HPDE6-E6E7 (cell line): ENCODE data around the gene FERMT2.

Source experiments
- DNase-seq: peaks from one replicate; pipeline ENCODE4 v3.0.0; 2011; ENCODE audit warnings: missing footprints; ENCODE audit errors: extremely low spot score

FERMT2 gene, protein sequence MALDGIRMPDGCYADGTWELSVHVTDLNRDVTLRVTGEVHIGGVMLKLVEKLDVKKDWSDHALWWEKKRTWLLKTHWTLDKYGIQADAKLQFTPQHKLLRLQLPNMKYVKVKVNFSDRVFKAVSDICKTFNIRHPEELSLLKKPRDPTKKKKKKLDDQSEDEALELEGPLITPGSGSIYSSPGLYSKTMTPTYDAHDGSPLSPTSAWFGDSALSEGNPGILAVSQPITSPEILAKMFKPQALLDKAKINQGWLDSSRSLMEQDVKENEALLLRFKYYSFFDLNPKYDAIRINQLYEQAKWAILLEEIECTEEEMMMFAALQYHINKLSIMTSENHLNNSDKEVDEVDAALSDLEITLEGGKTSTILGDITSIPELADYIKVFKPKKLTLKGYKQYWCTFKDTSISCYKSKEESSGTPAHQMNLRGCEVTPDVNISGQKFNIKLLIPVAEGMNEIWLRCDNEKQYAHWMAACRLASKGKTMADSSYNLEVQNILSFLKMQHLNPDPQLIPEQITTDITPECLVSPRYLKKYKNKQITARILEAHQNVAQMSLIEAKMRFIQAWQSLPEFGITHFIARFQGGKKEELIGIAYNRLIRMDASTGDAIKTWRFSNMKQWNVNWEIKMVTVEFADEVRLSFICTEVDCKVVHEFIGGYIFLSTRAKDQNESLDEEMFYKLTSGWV

DNA sequence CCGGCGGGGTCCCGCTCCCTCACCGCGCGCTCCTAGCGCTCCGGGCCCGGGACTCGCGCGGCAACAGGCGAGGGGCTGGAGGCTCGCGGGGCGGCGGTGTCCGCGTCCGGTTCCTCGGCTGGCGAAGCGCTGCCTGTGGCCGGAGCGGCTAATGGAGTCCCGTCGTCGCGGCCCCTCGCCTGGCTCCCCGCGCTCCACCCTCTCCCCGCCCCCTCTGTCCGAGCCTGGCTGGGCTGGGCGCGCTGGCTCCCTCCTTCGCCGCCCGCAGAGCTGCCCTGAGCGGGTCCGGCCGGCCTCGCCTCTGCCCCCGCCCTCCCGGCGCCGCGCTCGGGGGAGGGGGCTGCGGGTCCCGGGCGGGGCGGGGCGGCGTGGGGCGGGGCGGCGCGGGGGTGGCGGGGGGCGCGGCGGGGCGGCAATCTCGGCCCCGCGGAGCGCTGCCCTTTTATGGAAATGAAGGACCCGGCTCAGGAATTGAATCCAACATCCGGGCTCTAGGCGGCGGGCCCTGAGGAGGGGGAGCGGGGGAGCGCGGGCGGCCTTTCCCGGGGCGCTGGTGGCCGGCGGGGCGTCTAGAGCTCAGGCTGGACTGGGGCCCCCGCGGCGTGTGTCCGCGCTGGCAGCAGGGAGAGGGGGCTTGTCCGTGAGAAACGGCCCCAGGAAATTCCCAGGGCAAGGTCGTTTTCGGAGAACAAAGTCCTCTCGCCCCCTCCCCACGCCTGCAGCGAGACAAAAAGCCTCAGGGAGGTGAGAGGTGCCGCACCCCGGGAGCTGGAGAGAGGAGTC is at the start of gene FERMT2:
TSS of gene FERMT2 (minus strand) at position 153 of the 783 bp plus-strand sequence. CDS start 482 bp downstream, outside the sequence.
- peak; percentile 54 for DNase-seq

DNA sequence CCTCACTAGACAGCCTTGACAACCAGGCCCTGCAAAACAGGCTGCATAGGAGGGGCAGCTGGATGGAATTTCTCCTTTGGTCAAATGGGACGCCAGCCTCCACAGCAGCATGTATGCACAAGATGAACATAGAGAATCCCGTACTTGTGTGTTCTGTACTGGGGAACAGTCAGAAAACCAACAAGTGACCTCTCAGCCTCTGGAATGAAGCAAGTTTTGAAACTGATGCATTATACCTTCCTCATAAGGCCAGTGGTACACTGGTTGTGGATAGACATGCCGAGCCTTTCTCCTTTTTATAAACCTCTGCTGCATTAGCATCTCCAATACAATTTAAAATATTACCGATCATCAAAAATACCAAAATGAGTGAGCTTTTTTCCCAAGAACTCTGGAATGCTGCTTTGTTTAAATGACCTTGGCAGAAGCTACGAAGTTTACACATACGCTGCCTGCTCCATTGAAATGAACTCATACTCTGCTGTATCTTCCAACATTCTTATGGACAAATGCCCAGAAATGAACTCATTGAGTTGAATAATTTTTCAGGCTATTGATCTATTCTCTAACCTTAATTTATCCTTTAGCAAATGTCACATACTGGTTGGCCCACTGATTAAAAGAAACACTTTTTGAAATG is 47.6 kb upstream of the FERMT2 start:
- DNase-seq = no peak

DNA sequence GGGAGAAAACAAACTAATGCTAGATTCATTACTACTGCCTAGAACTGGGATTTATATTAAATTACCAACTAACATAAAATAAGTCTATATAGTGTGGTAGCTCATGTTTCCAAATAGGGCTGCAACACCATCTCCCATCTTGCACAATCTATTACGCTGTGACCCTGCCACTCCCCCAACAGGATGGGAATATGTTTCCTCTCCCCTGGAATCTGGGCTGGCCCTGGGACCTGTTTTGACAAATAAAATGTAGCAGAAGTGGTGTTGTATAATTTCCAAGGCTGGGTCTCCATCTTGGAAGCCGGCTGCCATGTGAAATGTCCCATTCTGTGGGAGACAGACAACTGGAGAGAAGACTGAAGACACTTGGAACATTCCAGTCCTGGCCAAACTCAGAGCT is 45.6 kb upstream of the FERMT2 start:
- DNase-seq = no peak

DNA sequence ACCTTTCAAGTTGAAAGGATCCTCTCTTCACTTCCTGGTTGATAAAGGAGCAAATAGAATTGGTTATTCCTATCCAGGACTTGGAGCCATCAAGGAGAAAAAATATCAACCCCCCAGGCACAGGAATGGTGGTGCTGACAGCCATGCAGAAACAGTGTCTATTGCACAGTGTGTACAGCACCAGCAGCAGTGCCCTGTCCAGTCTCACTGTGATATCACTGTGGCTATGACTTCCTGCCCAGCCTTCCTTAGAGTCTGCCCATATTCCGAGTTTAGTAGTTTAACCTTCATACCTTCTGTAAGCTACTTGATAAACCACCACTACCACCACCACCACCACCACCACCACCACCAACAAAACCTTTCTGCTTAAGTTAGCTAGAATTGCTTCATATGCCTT is 45.1 kb upstream of the FERMT2 start:
- no peak for DNase-seq

DNA sequence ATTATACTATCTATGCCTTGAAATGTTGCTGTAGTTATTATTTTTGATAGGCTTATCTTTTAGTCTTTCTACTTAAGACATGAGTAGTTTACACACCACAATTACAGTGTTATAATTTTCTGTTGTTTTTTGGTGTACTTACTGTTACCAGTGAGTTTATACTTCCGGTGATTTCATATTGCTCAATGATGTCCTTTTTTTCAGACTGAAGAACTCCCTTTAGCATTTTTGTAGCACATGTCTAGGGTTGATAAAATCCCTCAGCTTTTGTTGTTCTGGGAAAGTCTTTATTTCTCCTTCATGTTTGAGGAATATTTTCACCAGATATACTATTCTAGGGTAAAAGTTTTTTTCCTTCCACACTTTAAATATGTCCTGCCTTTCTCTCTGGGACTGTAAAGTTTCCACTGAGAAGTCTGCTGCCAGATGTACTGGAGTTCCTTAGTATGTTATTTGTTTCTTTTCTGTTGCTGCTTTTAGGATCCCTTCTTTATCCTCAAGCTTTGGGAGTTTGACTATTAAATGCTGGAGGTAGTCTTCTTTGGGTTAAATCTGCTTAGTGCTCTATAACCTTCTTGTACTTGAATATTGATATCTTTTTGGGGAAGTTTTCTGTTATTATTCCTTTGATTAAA is 41.5 kb upstream of the FERMT2 start:
- DNase-seq = no peak

DNA sequence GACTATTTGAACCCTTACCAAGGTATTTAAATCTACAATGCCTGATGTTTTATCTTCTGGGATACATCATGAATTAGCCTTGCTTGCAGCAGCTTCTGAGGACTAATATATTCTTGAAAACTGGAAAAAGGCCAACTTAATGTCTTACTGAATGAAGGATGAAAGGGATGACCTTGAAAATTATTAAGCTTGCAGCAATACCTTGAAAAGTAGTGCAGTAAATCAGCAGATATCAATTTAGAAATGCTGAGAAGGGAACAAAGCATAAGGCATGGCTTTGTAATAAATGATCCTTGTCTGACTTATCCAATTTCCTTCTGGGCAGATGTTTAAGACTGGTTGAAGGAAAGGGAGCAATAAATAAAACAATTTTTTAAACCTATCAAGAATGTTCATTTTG is 37.3 kb upstream of the FERMT2 start:
- DNase-seq = no peak

DNA sequence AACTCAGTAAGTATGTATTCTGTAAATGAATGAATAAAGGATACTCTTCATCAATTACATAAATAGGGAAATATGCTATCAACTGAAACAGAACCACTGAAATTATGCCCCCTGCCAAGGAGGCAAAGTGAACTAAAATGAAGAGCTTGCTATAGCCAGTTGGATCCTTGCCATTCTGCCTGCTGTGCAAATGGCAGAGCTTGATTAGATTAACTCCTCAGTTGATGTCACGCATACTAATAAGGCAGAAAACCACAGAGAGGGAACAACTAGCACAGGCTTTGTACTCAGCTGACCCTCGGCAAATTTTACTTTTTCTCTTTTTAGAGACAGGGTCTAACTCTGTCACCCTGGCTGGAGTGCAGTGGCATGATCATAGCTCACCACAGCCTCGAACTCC is 36.7 kb upstream of the FERMT2 start:
- no peak for DNase-seq

DNA sequence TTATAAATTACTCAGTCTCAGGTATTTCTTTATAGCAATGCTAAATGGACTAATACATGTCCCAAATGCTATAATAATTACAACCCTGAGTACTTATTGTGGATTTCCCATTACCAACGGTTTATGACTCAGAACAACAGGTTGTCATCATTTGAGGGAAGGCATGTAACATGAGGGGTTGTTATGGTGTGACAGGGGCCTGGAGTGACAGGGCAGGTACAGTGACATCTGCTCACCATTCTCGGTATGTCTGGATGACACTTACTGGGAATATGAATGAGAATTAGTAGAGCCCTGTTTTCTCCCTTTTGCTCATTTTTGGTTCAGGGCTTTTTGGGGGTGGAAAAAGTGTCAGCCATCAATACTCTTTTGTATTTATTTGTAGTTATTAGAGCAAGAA is 36.2 kb upstream of the FERMT2 start:
- DNase-seq = no peak

DNA sequence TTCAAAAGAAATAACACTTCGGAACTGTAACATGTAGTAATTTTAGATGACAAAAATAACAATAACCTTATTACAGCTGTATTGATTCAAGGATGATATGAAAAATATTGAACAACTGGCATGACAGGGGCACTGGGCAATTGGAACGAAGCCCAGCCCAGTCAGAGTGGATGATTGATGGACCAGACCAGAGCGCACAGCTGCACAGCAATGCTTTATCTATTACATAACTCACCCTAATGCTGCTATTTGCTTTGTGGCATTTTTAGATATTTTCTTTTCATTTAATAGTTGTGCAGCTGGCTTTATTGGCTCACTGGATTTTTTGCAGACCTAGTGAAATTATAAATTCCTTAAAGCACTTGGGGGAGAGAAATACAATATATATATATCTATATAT is 26.9 kb upstream of the FERMT2 start:
- no peak for DNase-seq

DNA sequence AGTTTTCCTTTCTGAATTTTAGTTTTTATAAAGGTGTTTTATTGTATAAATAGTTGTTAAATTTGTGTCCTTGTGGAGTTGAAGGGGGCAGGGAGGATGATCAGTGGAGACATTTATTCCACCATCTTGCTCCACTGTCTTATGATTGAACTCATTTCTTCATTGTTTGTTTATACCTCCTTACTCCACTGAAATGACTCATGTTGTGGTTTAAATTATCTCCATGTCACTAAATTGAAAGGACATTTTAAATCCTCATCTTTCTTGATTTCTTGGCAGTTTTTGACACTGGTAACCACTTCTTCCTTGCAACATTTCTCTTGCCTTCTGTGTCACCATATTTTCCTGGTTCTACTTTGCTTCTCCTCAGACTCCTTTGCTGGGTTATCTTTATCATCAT is 23.6 kb upstream of the FERMT2 start:
- DNase-seq = no peak

DNA sequence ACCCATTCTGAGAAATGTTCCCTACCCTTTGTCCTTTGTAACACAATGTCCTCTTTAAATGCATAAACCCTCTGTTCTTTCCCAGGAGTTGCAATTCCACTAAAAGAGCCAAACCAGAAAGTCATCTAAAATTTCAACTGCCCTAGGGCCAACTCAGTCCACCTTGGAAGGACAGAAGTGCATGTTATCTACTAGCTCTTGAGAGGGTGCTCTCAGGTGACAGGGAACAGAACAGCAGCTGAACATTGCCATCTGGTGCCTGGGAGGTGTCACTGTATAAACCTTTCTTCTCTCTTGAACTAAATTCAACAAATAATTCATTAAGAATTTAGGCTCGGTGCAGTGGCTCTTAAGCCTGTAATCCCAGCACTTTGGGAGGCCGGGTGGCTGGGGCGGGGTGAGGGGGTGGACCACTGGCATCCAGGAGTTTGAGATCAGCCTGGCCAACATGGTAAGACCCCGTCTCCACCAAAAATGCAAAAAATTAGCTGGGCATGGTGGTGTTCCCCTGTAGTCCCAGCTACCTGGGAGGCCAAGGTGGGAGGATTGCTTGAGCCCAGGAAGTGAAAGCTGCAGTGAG is 10.3 kb upstream of the FERMT2 start:
- peak; percentile 69 for DNase-seq

DNA sequence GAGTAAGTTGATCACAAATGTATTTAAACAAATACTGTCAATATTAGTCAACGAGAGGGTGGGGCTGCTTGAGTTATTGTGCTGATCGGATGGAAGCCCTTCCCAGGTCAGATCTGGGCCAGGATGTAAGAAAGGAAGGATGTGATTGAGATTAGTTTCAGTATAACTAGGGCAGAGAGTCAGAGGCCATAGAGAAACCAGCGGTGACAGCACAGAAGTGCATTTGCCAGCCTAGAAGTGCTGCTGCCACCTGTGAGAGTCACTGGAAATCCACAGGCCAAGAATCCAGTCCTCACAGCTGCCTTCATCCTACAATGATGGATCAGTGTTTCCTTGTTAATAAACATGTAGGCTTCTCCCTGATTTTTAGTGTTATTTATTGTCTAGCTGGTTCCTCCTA is 9.8 kb upstream of the FERMT2 start:
- no peak for DNase-seq

DNA sequence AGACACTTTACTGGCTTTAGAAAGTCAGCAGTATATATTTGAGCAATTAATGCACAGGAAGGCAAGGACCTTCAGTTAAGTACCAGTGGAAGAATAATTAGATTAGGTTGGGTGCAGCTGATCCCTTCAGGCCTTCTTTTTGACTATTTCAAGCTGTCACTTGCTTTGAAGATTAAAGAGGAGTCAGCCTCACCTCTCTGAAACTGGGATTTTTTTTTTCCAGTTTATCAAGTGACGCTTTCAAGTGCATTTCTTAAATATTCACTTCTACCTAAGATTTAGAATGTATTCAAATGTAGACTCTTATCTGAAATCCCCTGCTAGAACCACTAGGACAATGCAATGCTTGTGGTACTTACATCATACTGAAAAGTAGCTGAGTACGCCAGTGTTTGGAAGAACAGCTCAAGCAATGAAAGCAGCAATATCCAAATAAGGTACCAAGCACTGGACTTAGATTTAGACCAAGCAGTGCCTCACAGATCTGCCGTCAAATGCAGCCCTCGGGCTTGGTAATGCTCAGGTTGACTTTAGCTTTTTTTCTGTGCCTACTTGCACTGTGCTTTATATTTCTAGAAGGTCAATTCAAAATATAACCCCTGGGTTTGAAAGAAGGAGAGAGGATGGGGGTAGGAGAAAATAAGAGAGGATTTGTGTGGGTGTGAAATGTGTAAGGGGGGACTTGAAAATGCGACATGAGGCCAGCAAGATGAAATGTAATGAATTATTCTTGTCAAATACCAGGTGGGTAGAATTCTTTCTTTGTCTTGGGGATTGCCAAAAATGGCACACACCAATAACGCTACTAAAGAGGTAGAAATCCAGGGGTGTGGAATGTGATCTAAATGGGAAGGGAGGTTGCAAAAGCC is 3.7 kb upstream of the FERMT2 start:
- DNase-seq = no peak

DNA sequence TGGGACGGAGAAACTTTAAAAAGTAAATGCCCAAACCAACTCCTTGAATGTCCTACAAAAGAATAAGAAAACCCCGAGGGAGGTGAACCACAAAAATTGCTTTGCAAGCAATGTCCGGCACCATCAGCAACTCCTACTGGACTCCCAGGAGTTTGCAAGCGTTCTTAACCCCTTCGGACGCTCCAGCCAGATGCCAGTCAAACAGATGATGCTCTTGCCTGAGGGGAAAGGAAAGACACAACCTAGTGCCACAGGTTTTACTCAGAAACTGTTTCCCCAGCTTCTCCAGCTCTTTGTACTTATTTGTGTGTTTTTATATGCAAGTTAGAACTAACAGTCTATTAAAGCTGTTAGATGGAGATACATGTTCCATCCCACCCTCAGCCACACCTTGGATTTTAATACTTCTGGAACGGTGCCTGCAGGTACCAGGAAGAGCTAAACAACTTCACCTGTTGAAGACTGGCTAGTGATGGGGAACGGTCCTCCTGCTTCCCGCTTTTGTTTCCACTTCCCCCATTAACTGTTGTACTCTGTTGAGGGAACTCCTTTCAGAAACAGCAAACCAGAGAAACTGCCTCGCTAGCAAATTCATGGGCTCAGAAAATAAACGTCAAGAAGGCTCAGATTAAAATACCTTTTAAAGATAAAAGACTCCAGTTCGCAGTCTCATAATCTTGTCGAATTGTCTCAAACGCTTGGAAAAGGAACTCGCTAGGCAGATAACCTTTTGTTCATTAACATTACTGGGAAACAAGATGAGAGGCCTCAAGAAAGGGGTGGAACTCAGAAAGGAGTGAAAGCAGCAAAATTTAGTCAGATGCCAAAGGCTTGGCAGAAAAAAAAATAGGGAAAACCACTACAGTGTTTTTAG is 1.1 kb upstream of the FERMT2 start:
- DNase-seq = no peak

DNA sequence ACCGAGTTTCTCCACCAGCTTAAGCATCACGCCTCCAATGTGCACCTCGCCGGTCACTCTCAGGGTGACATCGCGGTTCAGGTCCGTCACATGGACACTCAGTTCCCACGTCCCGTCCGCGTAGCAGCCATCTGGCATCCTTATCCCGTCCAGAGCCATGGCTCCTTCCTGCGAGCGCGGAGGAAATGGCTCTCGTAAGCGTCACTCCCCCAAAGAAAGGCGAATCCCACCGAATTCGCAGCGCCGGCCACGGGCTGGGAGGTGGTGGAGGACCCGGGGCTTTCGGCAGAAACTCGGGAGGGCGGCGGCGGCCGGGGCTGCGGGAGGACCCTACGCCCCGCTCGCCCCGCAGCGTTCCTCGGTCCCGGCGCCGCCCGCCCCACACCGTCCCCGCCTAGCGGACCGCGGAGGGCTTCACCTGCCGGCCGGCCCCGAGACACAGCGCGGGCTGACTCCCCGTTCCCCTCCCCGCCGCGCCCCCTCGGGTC is 396 bp downstream of the FERMT2 start:
- no peak for DNase-seq

DNA sequence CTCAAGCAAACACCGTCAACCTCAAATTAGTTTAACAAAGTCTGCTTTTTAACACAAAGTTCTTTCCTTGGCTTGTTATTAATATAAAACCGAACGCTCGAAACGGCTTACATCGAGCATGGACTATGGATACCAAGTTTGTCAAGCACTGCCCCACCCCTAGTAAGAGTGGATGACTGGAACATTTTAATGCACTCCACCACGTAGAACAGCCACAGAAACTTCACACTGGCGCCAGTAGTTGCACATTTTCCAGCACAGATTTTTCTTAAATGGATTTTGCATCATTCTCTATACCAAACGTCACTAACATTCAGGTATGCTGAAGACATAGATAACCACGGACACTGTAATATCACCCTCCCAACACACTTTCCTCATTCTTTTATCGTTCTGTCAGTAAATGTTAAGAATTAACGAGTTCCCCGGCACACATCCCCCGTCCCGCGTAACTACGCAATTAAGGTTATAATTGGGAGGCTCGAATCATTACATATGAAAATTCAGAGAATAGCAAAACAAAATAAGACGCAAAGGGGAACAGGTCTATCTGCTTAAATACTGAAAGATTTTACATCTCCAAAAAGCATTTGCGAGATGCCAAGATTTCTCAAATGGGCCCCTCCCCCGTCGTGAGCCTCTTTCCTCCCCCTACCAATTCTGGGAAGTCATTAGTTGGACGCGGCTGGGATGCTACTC is 990 bp downstream of the FERMT2 start:
- no peak for DNase-seq

DNA sequence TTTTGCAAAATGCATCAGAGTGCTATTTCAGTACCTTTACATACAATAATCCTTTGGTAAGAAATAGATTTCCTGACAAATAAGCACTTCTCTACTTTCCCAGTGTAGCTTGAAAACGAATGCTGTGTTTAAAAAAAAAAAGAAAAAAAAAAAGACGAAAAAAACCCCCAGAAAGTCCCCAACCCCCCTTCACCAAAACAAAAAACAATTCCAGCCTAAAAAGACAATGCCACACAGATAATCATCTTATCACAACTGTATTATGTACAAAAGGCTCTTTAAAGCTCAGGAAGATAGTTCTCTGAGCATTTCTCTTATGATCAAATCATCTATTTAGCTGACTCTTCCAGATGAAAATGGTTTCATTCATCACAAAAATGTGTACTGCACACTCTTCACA is 1.6 kb downstream of the FERMT2 start:
- no peak for DNase-seq

DNA sequence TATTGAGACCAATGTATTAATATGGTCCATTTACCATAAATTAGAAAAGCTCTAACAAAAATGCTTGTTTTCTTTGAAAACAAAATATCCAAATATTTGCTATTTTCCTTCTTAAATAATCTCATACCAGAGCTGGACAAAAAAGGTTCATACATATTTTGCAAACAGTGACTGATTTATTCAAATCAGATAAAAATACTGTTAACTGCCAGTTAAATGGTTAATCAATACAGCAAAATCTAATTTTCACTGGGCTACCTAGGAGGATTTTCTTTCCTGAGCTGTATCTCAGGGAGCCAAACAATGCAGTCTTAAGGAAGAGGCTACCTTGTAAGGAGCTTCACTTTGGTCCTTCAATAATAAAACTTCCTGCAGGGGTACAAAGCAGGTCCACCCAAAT is 2.0 kb downstream of the FERMT2 start:
- DNase-seq = no peak
